NCI-H446 (cell line): ENCODE results near the gene SEBOX.

ENCODE experiments used
- DNase-seq, 2 experiments: peaks; one replicate each; lab custom pipeline; 2025; lab: John Stamatoyannopoulos, UW

SEBOX gene

GRCh38 chr17:28368915-28369683 lies 4.1 kb upstream of the SEBOX start:
- no peak for DNase-seq

DNA sequence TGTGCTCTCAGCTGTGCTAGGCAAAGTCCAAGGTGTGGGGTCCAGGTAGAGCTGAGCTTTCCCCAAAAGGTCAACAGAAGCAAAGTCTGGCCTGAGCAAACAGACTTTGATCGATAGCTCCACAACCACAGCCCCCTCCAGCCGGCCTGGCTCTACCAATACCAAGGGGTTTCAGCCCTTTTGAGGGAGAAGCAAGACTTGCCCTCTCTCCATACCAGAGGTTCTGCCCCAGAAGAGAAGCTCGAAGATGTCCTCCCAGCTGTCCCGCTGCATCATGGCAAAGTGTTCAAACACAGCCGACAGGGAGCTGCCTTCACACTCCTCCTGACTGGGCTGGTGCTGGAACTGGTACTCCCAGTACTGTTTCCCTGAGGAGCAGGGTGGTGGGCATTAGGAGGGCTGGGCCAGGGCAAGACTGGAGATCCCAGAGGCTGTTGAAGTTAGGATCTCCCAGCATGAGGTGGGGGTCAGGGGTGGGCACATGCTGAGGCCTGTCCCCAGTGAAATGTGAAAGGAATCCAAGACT lies 3.4 kb upstream of the SEBOX start:
- no peak for DNase-seq

DNA sequence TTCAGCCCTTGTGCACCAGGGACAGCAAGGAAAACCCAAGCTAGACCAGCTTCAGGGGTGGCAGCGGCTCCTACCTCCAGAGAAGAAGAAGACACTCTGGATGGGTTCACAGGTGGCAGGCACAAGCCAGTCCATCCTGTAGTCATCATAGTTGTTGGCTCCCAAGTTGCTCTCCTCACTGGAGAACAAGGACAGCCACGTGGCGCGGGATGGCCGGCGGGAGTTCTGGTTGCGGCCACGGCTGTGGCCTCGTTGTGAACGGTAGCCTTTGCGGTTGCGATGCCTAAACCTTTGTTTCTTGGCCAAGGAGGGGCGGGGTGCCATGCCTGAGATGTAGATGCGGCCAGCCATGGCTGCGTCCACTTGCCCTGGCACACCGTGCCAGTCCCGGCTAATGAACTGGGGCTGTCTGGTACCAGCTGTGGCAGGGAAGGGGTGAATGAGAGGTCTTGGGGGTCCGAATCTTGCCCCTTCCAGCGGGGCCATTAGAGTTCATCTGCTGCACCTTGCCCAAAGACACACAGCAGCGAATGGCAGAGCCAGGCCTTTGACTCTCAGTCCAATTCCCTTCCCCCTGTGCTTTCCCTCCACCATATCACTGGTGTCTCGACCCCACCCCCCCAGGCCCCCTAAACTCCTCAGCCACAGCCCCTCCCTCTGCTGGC lies 2.8 kb upstream of the SEBOX start:
- DNase-seq = no peak

DNA sequence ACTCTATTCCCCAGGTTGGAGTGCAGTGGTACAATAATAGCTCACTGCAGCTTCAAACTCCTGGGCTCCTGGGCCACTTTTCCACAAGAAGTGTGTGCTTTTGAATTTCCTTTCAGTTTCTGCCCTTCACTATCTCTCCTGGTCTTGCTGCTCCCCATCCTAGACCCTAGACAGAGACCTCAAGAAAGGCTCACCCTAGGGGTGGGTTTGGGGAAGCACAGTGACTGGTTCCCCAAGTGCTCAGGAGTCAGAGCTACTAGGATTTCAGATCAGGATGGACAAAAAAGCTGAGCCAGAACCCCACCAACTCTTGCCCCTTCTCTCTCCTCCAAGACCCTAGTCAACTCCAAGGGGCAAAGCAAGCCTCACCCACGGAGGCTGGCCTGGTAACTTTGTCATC lies 1.6 kb upstream of the SEBOX start:
- DNase-seq = no peak

DNA sequence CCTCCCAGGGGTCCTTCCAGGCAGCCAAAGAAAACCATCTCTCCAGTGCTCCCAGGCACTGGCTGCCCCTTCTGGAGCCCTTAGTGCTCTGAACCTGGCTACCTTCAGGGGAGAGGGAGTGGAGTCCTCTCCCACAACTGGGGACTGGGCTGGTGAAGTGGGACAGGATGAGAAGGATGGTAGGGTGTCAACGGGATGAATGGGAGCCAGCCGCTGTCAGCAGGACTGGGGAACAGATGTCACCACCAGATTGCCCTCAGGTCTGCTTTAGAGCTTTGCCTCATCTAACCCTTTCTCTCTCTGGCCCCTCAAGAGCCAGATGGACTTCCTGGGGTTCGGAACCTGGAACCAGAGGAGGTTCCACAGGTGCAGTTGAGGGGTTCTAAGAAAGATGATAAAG lies 488 bp upstream of the SEBOX start:
- DNase-seq = no peak

GRCh38 chr17:28363776-28364650 lies 986 bp downstream of the SEBOX start:
- DNase-seq = no peak

DNA sequence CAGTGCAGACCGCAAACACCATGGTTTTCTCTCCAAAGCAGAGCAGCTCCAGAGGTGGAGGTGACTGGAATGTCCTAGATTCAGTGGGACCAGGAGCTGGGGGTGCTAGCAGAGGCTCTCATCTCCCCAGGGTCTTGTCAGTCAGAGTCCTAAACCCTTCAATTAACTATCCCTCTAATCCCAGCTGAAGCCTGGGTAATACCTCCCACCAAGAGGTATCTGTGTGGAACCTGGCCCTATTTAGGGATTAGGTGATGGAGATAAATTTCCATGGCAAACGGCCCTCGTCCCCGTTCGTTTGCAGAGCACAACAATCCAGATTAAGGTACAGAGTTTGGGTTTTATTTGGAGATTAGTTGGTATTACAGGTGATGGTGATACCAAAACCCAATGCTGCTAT lies 1.8 kb downstream of the SEBOX start:
- no peak for DNase-seq

DNA sequence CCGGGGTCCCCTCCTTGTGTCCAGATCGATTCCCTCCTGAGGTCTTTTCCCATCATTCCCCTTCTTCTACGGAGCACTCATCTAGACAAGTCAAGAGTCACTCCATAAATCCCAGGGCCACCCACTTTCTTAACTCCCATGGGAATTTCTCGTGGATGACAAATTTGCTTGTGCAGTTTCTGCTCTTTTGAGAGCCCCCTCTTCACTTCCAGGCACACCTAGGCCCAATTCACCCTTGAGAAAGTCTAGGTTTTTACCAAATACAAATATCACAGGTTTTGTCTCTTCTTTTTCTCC lies 7.2 kb downstream of the SEBOX start:
- DNase-seq = peak in 1 of 2 experiments; percentile 12

- DNase-seq = peak; percentile 81 to 95
These were observed 7.7 kb downstream of the SEBOX start, which contains the start of gene POLDIP2 for GRCh38 chr17:28357061-28357900. Gene POLDIP2 (minus strand): TSS chr17:28357527. CDS start chr17:28357448, 79 bp downstream.

DNA sequence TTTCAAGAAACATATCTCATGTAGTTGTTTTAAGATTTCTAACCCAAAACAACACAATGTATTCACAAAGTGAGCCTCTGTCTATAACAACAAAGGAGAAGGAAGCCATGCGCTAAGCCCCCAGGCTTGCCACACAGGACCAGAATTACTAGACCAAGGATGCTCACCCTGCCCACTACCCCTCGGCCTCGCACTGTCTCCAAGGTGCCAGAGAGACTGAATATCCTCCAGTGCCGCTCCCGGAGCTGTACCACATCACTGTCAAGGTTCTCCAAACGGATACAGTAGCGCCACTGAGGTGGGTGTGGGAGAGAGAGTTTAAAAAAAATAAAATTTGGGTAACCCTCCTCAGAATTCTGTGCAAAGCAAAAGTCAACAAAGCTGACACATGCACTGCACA lies 14.7 kb downstream of the SEBOX start:
- no peak for DNase-seq

GRCh38 chr17:28348979-28349378 lies 16.0 kb downstream of the SEBOX start:
- no peak for DNase-seq

- DNase-seq = no peak
These were observed 17.6 kb downstream of the SEBOX start for GRCh38 chr17:28347261-28347891.

DNA sequence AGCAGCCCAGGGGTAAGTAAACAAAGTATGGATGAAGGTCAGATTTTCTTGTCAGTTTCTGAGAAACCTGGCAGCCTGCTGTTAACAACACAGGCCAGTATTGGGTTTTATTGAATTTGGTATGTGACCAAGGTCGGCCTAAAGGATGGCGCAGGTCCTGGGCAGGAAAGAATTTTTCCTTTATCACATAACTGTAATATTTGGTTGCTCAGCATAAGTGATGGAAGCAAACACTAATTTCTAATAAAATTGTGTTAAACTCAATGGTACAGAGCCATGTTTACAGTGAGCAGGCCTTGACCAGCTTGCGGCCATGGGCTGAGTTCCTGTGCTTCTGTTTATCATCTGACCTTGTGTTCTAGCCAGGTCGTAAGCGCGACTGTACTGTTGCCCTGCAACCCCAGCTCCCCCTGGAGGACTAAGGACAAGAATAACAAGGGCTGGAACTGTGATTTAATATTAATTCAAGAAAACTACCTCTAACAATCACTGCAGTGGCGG lies 18.2 kb downstream of the SEBOX start:
- DNase-seq = no peak

- DNase-seq = no peak
These were observed 18.8 kb downstream of the SEBOX start for GRCh38 chr17:28346199-28346580.

DNA sequence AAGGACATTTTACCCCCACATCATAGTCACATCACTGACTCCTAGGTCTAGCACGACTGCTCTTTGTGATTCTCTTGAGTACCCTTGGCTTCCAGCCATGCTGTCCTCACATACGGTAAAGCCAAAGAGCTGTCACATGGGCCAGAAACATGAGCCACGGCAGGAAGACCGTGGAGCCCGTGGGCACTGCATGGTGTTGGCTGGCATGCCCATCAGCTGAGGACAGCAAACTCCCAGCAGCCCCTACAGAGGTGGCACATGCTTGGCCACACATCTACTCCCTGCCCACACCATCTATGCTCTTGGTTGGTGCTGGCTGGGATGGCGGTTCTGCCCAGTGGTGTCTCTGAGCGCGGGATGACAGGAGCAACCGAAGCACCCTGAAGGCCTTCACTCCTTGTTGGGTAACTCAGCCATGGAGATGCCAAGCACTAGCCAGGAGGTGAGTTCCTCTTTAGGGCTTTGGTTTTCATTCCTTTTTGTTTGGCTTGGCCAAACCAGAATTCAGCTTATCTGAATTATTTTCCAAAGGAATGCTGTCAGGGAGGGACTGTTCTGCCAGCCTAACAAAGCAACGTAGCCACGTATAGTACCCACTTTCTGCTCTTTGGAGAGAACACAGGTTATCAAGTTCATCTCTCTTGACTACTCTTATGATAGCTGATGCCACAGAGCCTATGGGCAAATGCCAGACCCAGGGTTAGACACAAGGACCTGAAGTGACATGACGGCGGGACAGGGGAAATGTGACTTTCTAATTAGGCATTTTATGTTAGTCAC lies 19.4 kb downstream of the SEBOX start:
- DNase-seq = no peak

DNA sequence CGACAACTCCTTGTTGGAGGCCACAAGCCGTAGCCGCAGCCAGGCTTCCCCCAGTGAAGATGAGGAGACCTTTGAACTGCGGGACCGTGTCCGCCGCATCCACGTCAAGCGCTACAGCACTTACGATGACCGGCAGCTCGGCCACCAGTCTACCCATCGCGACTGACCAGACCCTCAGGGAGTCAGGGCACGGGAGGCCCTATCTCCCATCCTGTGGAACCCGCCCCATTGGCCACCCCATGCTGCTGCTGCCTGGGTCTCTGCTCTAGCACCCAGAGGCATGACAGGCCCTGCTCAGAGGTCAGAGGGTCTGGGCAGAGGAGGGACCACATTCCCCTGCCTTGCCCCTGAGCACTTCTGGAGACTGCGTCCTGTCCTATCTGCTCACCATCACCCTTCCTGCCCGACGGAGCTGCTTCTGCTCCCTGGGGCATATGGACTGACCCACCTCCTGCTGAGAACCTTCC lies 20.5 kb downstream of the SEBOX start:
- no peak for DNase-seq

DNA sequence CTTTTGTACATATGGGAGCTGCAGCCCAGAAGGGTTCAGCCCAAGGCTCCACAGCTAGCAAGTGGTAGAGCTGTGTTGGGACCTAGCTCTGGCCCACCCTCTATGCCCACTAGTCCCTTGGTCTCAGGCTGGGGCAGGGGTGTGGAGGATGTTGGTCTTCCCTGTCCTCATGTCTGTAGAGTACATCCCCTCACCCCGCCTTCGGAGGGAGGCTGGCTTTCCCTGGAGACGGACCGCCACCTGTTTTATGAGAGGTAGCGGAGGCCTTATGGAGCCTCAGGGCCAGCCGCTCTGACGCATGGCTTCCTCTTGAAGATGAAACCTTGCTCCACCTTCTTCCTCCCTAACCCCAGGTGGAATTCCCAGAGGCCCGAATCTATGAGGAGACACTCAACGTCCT lies 21.0 kb downstream of the SEBOX start:
- no peak for DNase-seq

DNA sequence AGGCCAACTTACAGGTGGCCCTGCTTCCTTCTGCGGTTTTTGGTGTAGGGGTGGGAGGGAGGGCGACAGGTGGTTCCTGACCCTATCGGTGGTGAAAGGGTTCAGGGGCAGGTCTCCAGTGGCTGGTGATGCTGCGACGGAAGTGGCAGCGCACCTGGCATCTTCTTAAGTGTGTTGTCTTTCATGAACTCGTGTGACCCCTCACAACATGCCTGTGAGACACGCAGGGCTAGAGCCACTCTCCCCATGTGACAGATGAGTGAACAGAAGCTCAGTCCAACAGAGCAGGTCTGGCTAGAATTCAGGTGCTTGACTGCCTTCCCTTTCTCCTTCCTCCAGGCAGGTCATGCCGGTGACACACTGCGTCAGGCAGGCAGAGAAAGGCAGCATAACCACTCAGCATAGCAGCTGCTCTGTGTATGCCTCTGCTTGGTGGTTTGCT lies 21.5 kb downstream of the SEBOX start:
- DNase-seq = no peak

DNA sequence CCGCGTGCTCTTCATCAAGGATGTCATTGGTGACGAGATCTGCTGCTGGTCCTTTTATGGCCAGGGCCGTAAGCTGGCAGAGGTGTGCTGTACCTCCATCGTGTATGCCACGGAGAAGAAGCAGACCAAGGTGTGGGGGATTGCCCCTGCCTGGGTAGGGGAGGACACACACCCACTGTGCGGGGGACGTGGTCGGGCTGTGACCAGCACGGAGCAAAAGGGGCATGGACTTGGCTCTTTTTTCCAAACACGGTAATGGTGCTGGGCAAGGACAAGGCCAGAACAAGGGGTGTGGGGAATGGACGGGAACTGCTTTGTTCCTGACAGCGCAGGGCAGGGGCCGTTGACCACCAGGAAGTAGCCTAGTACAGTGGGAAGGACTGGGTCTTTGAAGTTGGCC lies 22.7 kb downstream of the SEBOX start:
- no peak for DNase-seq

DNA sequence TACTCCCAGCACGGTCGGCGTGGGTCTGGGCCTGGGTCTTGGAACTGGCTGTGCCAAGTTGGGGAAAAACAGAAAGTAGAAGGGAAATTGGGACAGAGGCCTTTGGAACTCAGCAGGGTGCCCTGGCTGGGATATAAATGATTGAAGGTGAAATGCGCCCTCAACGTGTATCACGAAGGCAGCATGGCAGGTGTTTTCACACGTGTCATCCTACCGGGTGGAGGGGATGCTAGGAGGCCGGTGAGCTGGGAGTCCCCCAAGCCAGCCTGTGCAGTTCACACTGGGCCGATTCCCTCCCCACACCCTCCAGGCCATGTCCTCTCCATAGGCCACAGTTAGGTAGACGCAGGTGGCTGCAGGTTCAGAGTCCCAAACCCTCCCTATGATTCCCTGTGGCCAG lies 23.5 kb downstream of the SEBOX start:
- DNase-seq = no peak
